GM21381 (cell line): ENCODE results near the gene CDKL5.

ENCODE experiments used
- ATAC-seq: cut with Tn5 transposase; IDR thresholded peaks from one replicate; pipeline ENCODE4 v1.9.1; 2021; ENCODE audit warnings: mild to moderate bottlenecking, moderate library complexity; ENCODE audit not compliant: unreplicated experiment

The CDKL5 gene

DNA sequence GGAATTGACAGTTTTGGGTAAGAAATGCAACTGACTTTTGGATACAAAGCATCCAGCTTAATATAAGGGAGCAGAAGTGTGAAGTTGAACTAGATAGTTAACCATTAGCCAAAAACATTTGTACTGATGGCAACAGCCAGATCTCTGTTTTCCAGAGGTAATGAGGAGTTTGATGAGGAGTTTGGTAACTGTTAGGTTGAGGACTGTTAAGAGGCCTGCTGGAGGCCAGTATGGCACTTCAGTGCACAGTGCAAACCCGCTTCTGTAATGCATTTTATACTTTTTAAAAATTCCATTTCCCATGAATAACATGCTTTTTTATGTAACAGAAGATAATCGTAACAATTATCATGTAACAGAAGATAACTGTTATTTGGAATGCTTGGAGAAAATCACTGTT, 30.0 kb downstream of the CDKL5 start:
- ATAC-seq, result no peak

- ATAC-seq, result no peak
Observed at GRCh38 chrX:18457000-18457399, 31.6 kb downstream of the CDKL5 start.

- ATAC-seq, result no peak
Observed at GRCh38 chrX:18461431-18461830, 36.0 kb downstream of the CDKL5 start.

- no peak for ATAC-seq
Observed at GRCh38 chrX:18464499-18464898, 39.1 kb downstream of the CDKL5 start.

DNA sequence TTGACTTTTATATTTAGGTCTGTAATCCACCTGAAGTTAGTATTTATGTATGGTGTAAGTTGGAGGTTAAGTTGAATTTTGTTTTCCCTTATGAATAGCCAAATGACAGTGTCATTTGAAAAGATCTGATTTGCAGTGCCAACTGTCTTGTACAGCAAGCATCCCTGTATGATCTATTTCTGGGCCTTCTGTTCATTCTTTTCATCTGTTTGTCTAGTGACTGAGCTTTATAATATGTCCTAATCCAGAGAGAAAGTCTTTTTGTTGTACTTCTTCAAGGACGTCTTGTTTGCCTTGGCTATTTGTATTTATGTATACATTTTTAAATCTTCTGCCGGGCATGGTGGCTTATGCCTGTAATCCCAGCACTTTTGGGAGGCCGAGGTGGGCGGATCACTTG, 39.6 kb downstream of the CDKL5 start:
- ATAC-seq, result no peak

DNA sequence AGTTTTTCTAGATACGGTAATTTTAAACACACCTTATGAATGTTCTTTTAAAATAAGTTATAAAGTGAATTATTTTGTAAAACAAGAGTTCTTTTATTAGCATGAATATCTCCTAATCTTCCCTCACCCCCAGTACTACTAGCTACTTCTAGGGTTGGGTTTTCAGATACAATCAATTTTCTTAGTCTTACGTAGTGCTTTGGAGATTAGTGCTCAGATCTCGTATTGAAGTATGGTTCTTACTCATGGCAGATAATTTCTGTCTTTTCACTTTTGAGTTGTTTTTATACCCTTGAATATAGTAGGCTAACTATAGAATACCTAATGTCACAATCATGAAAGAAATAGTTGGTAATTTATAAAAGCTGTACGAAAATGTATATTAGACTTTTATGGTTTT, 43.2 kb downstream of the CDKL5 start:
- ATAC-seq, result no peak

- ATAC-seq, result no peak
Observed at GRCh38 chrX:18471296-18471695, 45.9 kb downstream of the CDKL5 start.

DNA sequence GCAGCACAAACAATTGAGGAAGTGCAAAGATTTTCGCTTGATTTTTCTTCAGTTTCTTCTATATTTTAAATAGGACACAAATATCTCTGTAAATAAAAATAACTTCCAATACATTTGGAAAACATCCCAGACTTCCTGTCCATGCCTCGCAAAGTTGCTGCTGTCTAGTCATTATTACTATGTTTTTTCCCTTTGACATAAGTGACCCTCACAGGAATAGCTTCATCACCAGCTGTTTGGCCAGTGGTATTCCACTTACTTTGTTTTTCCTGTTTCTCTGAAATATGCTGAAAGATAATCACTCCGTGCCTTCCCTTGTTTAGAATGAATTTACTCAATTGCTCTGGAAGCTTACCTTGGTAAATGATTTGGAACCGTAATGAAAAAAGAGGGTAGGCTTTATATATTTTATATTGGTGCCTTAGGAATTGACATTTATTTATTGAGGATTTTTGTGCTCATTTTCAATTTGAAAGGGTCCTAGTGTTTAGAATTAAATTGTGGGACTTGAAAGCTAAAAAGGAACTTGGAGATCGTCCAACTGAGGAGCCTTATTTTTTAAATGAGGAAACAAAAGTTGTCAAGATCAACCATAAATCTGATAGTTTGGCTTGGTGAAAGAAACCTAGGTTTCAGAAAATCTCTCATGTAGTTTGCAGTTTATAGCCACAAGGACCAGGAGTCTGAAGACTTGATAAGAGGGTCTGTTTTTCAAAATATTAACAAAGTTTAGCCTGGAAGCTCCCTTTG, 65.6 kb downstream of the CDKL5 start:
- ATAC-seq, result no peak

- no peak for ATAC-seq
Observed at GRCh38 chrX:18491587-18492340, 66.4 kb downstream of the CDKL5 start.

- no peak for ATAC-seq
Observed at GRCh38 chrX:18534949-18535348, 109.5 kb downstream of the CDKL5 start.

DNA sequence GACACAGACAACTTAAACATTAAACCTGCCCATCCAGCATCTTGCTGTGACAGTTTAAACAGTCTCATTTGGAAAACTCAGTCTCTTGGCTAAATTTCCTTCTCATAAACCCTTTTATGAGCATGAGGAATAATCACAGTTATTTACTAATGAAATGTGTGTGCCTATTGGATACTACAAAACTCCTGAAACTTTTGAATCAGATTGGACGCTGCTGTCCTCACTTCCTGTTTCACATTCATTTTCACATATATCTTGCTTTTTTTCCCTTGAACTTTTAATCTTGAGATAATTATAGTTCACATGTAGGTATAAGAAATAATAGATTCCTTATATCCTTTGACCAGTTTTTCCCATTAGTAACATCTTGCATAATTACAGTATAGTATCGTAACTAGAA, 111.7 kb downstream of the CDKL5 start:
- ATAC-seq, result no peak

- ATAC-seq, result no peak
Observed at GRCh38 chrX:18537524-18537923, 112.1 kb downstream of the CDKL5 start.

DNA sequence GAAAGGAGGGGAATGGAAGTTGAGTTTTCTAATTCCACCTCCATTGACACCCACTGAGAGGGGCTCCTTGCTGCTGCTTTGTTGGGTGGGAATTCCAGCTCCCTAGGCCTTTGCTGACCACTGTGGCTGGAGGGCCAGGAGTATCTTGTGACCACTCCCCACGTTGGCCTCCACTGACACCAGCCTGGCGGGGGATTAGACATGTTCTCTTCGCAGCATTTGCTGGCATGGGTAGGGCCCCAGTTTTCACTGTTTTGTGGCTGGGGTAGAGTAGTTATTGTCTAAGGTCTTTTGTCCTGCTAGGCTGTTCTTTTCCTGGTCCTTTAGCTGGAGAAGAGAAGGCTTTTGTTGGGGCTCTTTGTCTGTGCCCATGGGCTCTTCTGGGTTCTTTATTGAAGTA, 116.7 kb downstream of the CDKL5 start:
- ATAC-seq, result no peak

DNA sequence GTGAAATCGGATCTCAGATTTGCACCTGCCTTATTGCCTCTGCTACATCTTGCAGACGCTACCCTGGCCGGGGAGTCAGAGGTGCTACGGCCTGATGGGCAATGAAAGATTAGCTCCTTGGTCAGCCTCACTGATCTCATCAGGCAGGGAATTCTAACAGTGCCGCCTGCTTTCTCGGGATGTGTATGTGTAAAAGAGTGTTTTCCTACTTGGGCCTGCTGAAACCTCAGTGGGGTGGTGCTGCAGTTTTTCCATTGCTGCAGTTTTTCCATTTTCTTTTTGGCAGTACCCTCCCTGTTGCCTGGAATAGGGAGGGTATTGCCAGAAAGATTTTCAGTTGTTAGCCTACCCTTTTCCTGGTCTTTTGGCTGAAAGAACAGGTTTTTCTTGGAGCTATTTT, 117.5 kb downstream of the CDKL5 start:
- no peak for ATAC-seq

GRCh38 chrX:18543738-18544137, 118.3 kb downstream of the CDKL5 start:
- ATAC-seq, result no peak

DNA sequence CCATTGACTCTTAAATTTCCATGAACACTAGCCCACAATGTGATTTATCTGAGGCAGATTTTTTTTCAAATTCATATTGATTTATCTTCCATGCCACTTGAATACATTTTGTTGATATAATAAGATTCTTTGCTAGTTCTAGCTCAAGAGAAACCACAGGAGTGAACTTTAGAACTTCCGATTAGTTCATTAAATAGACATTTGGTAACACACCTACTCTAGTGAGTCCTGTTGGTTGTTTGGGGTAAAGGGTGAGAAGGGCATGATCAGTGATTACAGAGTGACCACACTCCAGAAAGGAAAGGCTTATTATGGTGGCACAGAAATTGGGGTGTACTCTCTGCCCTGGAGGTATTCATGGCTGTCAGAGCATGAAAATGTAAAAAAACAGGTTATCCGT, 120.4 kb downstream of the CDKL5 start:
- no peak for ATAC-seq

DNA sequence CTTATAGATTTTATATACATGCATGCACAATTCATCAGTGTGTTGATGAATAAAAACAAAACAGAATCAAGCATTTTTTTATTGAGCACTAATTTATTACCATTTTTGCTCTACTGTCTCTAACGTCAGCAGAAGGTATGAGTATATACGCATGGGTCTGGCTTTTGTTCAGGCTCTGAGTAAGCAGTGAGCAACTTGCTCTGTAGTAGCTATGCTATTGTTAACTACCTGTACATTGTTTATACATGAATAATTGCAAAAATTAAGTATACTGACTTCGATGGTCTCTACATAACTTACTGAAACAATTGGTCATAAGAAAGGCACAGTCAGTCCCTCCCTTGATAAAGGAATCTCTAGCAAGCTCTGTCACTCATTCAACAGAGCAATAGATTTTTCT, 123.6 kb downstream of the CDKL5 start:
- no peak for ATAC-seq

DNA sequence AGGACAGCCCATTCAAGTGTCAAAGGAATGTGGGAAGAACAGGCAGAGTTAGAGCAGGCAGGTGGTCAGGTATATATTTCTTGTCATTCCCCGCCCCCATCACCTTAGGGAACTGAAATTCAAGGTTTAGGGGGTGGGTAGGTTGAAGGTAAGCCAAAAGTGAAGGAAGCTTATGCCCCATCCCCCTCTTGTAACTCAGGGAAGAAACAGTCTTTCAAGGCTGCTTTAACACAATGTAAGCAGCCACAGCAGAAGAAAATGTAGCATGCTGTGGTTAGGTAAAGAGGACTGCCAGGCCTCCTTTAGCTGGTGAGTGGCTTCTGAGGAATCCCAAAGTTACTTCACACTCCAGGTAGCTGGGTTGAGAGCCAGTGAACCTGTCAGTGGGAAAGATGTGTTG, 124.2 kb downstream of the CDKL5 start:
- ATAC-seq, result no peak

DNA sequence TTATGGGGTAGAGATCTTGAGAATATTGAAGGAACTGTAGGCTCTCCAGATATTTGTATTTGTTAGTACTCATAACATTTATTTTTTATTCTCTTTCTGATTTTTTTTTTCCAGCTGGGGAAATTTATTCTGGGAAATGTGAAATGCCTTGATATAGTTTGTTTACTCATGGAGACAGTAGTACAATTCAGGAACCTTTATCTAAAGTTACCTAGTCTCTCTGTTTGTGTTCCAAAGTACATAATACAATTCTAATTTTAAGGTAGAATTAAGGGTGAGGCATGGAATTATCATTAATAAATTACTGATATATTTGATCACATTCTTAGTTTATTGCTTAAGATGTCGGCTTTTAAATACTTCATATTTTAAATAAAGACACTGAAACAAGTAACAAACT, 132.5 kb downstream of the CDKL5 start:
- ATAC-seq, result no peak

DNA sequence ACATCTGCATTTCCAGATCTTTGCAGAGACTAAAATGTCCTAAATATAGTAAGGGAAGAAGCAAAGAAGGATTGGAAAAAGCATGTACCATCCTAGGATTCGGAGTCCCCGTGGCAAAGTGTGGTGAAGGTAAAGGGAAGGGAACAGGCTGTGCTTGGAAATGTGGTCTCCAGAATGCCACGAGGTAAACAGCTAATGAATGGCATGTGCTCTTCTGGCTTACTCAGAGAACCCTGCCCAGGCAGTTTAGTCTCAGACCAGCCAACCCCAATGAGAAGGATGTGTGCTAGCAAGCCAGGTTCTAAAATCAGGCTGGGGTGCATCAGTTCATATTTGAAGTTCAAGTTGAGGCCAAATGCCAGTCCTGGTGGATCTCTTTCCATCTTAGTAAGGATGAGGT, 133.4 kb downstream of the CDKL5 start:
- no peak for ATAC-seq

GRCh38 chrX:18561020-18561419, 135.6 kb downstream of the CDKL5 start:
- ATAC-seq, result no peak

GRCh38 chrX:18565727-18566126, 140.3 kb downstream of the CDKL5 start:
- ATAC-seq, result no peak

DNA sequence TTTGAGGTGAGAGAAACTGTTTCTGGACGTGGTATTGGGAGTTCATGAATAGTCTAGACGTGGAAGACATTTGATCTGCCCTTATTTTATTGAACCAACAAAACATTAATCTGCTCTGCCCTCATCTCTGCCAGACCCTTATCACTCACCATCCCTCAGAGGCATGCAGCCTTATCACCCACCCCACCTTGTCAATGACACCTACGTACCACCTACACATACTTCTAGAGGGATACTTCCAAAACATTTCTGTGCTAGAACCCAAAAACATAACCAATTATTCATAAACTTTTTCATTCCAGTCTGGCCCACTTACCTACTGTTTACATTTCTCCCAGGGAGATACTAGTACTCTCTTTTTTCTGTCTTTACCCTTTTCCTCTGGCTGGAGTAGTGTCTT, 141.3 kb downstream of the CDKL5 start:
- ATAC-seq, result no peak
